HG02678 (cell line): ENCODE data around the gene ACR.
"Not testable (repeated sequence)": the region's sequence is repeated elsewhere in the genome, so short reads cannot be mapped to it uniquely, and the experiment has no call there.

Experiments
- ATAC-seq: cut with Tn5 transposase; IDR thresholded peaks from one replicate; pipeline ENCODE4 v1.9.1; 2021; ENCODE audit warnings: mild to moderate bottlenecking, moderate library complexity; ENCODE audit not compliant: unreplicated experiment

Gene ACR

GRCh38 chr22:50761829-50762228, 23.8 kb downstream of the ACR start:
- ATAC-seq = not testable (repeated sequence)

GRCh38 chr22:50764288-50764687, 26.3 kb downstream of the ACR start:
- not testable (repeated sequence) for ATAC-seq

- not testable (repeated sequence) for ATAC-seq
These were observed 37.1 kb downstream of the ACR start for GRCh38 chr22:50775132-50775531.

- not testable (repeated sequence) for ATAC-seq
These were observed 39.6 kb downstream of the ACR start for GRCh38 chr22:50777631-50778030.

GRCh38 chr22:50780244-50780643, 42.2 kb downstream of the ACR start:
- not testable (repeated sequence) for ATAC-seq

GRCh38 chr22:50782253-50782652, 44.2 kb downstream of the ACR start:
- ATAC-seq = not testable (repeated sequence)

GRCh38 chr22:50783033-50783879, 45.3 kb downstream of the ACR start, which contains the start of gene RABL2B:
TSS of gene RABL2B (minus strand) at chr22:50783636. CDS start at chr22:50782294, 1,342 bp downstream.
- peak; percentile 92 for ATAC-seq

GRCh38 chr22:50783880-50784276, 45.9 kb downstream of the ACR start:
- ATAC-seq = peak; percentile 33

- ATAC-seq = not testable (repeated sequence)
These were observed 47.3 kb downstream of the ACR start for GRCh38 chr22:50785289-50785688.

GRCh38 chr22:50786936-50787335, 48.9 kb downstream of the ACR start:
- ATAC-seq = not testable (repeated sequence)
